ENCODE results near the gene TRIM17. TPM values are rescaled to one million over a fixed set of nuclear protein-coding genes. Genes with fewer than 3 reads are reported as not detected.

TRIM17 gene
- total RNA-seq, 1 experiment from 2014 or later = not detected

DNA sequence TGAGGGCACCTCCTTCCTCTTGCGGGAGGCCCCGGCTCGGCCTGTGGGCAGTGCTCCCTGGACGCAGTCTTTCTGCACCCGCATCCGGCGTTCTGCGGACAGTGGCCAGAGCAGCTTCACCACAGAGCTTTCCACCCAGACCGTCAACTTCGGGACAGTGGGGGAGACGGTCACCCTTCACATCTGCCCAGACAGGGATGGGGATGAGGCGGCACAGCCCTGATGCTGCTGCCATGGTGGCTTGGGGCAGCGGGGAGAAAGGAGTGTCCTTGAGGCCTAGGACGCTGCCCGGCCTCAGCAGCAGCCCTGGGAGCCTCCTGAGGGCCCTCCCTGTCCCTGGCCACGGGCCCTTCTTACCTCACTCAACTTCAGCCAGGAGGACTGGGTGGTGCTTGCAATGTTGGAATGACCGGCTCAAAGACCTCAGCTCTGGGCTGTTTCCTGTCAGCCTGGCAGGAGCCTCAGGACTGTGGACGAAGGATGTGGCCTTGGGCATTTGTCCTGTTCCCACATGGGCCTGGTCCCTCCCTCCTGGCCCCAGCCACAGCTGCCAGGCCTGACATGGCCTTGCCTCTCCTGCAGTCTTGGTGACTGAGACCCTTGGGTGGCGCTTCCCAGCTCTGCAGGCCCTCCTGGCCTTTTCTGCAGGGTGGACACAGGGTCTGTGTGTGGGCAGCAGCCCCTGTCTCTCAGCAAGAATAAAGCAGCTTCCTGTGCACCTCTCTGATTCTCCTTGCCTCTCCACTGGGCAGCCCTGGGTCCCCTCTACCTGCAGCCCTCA, 55.9 kb downstream of the TRIM17 start:
- DNase-seq (ENCODE audit: low read depth, low spot score) (no peak), ATAC-seq (no peak)
- Histone ChIP-seq H3K9ac (ENCODE audit: low read length) (no peak overlapping the region), H3K27me3 (ENCODE audit: insufficient read depth, low read length) (no peaks in the 10 kb centered on the region), H4K20me1 (ENCODE audit: insufficient read depth) (no peaks in the 10 kb centered on the region), H3K4me1 (ENCODE audit: control insufficient read depth in 1 of 2, insufficient read depth in 2 of 2, low read length in 2 of 2) (no peaks in the 10 kb centered on the region), H3K9me2 (ENCODE audit: insufficient read depth) (no peaks in the 10 kb centered on the region), H3K36me3 (ENCODE audit: control insufficient read depth in 1 of 2, insufficient read depth in 2 of 2, low read length in 2 of 2) (no peaks in the 10 kb centered on the region), H3K4me3 (replicated peaks in 1 of 2; ENCODE audit: low read depth in 1 of 2, low read length in 2 of 2) (no peak overlapping the region), H3K79me2 (ENCODE audit: insufficient read depth, low read length) (no peaks in the 10 kb centered on the region), H2AFZ (ENCODE audit: low read depth, low read length, poor library complexity, severe bottlenecking) (no peak overlapping the region), H3K9me3 (ENCODE audit: control insufficient read depth in 1 of 2, insufficient read depth in 1 of 2, low read depth in 1 of 2, low read length in 2 of 2) (no peaks in the 10 kb centered on the region), H3K4me2 (ENCODE audit: low read length) (no peak overlapping the region), H3K27ac (ENCODE audit: low read depth, low read length) (no peak overlapping the region)
- TF ChIP-seq POLR2AphosphoS5 (IDR thresholded peaks at IDR 0.05; ENCODE audit: low read depth, low read length) (no peak), ZFX (IDR thresholded peaks at IDR 0.05) (no peak), CBX3 (IDR thresholded peaks at IDR 0.05; ENCODE audit: low read depth) (no peak), EZH2 (IDR thresholded peaks at IDR 0.05) (no peak)
- intact Hi-C loops (cut with micrococcal nuclease) = no loop called here
- RAD21 ChIA-PET (ENCODE audit: low non-redundant PET in 1 of 2, low total read pairs in 2 of 2, uncharacterized antibody in 2 of 2, unreplicated experiment in 2 of 2) = no interaction called here
- BruUV-seq (replicated peaks) = no TSS peak
- CTCF ChIA-PET = no interaction called here
- POLR2A ChIA-PET = no interaction called here

GRCh38 chr1:228359613-228360532, 56.8 kb downstream of the TRIM17 start:
- no peak overlapping the region for H2AFZ ChIP-seq (ENCODE audit: low read depth, low read length, poor library complexity, severe bottlenecking)
- H3K4me3 ChIP-seq (replicated peaks in 1 of 2; ENCODE audit: low read depth in 1 of 2, low read length in 2 of 2) = no peak overlapping the region
- ATAC-seq (no peak), DNase-seq (ENCODE audit: low read depth, low spot score) (no peak)
- no peaks in the 10 kb centered on the region for H4K20me1 ChIP-seq (ENCODE audit: insufficient read depth)
- intact Hi-C loops (cut with micrococcal nuclease) = no loop called here
- no peak overlapping the region for H3K4me2 ChIP-seq (ENCODE audit: low read length)
- no TSS peak for BruUV-seq (replicated peaks)
- no peaks in the 10 kb centered on the region for H3K9me3 ChIP-seq (ENCODE audit: control insufficient read depth in 1 of 2, insufficient read depth in 1 of 2, low read depth in 1 of 2, low read length in 2 of 2)
- no peaks in the 10 kb centered on the region for H3K4me1 ChIP-seq (ENCODE audit: control insufficient read depth in 1 of 2, insufficient read depth in 2 of 2, low read length in 2 of 2)
- ChIA-PET POLR2A (no interaction called here), RAD21 (ENCODE audit: low non-redundant PET in 1 of 2, low total read pairs in 2 of 2, uncharacterized antibody in 2 of 2, unreplicated experiment in 2 of 2) (interaction anchor here in 1 of 2 experiments (0.7 kb wide), 1 partner anchor 47 kb away, joined by 4 read pairs; no protein-coding TSS in a partner anchor), CTCF (no interaction called here)
- H3K9me2 ChIP-seq (ENCODE audit: insufficient read depth) = no peaks in the 10 kb centered on the region
- no peaks in the 10 kb centered on the region for H3K36me3 ChIP-seq (ENCODE audit: control insufficient read depth in 1 of 2, insufficient read depth in 2 of 2, low read length in 2 of 2)
- no peak overlapping the region for H3K27ac ChIP-seq (ENCODE audit: low read depth, low read length)
- no peaks in the 10 kb centered on the region for H3K27me3 ChIP-seq (ENCODE audit: insufficient read depth, low read length)
- H3K79me2 ChIP-seq (ENCODE audit: insufficient read depth, low read length) = no peaks in the 10 kb centered on the region
- H3K9ac ChIP-seq (ENCODE audit: low read length) = no peak overlapping the region
- TF ChIP-seq MAX (IDR thresholded peaks at IDR 0.05) (no peak), RAD21 (IDR thresholded peaks at IDR 0.05; ENCODE audit: low read depth) (no peak), SRF (IDR thresholded peaks at IDR 0.05; ENCODE audit: low read depth) (no peak), ELF1 (IDR thresholded peaks at IDR 0.05; ENCODE audit: borderline replicate concordance, low read depth) (no peak), FOSL1 (IDR thresholded peaks at IDR 0.05; ENCODE audit: low read depth) (no peak), YY1 (IDR thresholded peaks at IDR 0.05; ENCODE audit: extremely low read depth, insufficient replicate concordance, low read depth, low read length) (no peak), EZH2 (IDR thresholded peaks at IDR 0.05) (no peak), CBX3 (IDR thresholded peaks at IDR 0.05; ENCODE audit: low read depth) (no peak), SIN3A (IDR thresholded peaks at IDR 0.05; ENCODE audit: low read depth) (no peak), ZFX (IDR thresholded peaks at IDR 0.05) (no peak), ATF3 (IDR thresholded peaks at IDR 0.05) (no peak), SP1 (IDR thresholded peaks at IDR 0.05; ENCODE audit: low read depth) (no peak), JUND (IDR thresholded peaks at IDR 0.05) (no peak), EZH2phosphoT487 (IDR thresholded peaks at IDR 0.05; ENCODE audit: borderline replicate concordance) (no peak)
- TF ChIP-seq, protein P1, sequence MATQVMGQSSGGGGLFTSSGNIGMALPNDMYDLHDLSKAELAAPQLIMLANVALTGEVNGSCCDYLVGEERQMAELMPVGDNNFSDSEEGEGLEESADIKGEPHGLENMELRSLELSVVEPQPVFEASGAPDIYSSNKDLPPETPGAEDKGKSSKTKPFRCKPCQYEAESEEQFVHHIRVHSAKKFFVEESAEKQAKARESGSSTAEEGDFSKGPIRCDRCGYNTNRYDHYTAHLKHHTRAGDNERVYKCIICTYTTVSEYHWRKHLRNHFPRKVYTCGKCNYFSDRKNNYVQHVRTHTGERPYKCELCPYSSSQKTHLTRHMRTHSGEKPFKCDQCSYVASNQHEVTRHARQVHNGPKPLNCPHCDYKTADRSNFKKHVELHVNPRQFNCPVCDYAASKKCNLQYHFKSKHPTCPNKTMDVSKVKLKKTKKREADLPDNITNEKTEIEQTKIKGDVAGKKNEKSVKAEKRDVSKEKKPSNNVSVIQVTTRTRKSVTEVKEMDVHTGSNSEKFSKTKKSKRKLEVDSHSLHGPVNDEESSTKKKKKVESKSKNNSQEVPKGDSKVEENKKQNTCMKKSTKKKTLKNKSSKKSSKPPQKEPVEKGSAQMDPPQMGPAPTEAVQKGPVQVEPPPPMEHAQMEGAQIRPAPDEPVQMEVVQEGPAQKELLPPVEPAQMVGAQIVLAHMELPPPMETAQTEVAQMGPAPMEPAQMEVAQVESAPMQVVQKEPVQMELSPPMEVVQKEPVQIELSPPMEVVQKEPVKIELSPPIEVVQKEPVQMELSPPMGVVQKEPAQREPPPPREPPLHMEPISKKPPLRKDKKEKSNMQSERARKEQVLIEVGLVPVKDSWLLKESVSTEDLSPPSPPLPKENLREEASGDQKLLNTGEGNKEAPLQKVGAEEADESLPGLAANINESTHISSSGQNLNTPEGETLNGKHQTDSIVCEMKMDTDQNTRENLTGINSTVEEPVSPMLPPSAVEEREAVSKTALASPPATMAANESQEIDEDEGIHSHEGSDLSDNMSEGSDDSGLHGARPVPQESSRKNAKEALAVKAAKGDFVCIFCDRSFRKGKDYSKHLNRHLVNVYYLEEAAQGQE (IDR thresholded peaks at IDR 0.05; ENCODE audit: low read depth) = no peak

Data from HCT116 (cell line).